Loucy (cell line): Measurements from ENCODE around the gene FFAR3.
"Not testable (repeated sequence)": the region's sequence is repeated elsewhere in the genome, so short reads cannot be mapped to it uniquely, and the experiment has no call there.

Experiments
- H2AFZ ChIP-seq: fragments of 200-600 bp; sonication (generic); 2 replicates; pipeline ENCODE4 v1.6.0; 2016; ENCODE audit warnings: antibody characterized with exemption, mild to moderate bottlenecking, low read length, moderate library complexity
- H3F3A ChIP-seq: fragments of 200-600 bp; 2 replicates; pipeline ENCODE4 v1.6.0; 2016; ENCODE audit warnings: antibody characterized with exemption, low read depth, mild to moderate bottlenecking
- H3K27me3 ChIP-seq: fragments of 200-600 bp; sonication (generic); 2 replicates; pipeline ENCODE4 v1.6.1; 2014; ENCODE audit warnings: low read length, mild to moderate bottlenecking; ENCODE audit not compliant: insufficient read depth, poor library complexity, severe bottlenecking
- H3K36me3 ChIP-seq: fragments of 200-600 bp; sonication (generic); 2 replicates; pipeline ENCODE4 v1.6.1; 2016; ENCODE audit warnings: low read length; ENCODE audit not compliant: insufficient read depth
- H3K4me1 ChIP-seq: fragments of 200-600 bp; sonication (generic); 2 replicates; pipeline ENCODE4 v1.5.1; 2014; ENCODE audit warnings: low read length, mild to moderate bottlenecking; ENCODE audit not compliant: insufficient read depth, poor library complexity, severe bottlenecking
- H3K4me2 ChIP-seq: fragments of 200-600 bp; sonication (generic); 2 replicates; pipeline ENCODE4 v1.6.0; 2014; ENCODE audit warnings: antibody characterized with exemption, low read length, low read depth, mild to moderate bottlenecking; ENCODE audit not compliant: poor library complexity, severe bottlenecking
- H3K4me3 ChIP-seq: fragments of 200-600 bp; sonication (generic); 2 replicates; pipeline ENCODE4 v1.5.1; 2014; ENCODE audit warnings: low read length, mild to moderate bottlenecking, mixed read lengths; ENCODE audit not compliant: poor library complexity, severe bottlenecking
- H3K79me2 ChIP-seq: fragments of 200-600 bp; sonication (generic); 2 replicates; pipeline ENCODE4 v1.6.1; 2014; ENCODE audit warnings: low read length; ENCODE audit not compliant: insufficient read depth
- H3K9ac ChIP-seq: fragments of 200-600 bp; sonication (generic); 2 replicates; pipeline ENCODE4 v1.6.0; 2014; ENCODE audit warnings: mild to moderate bottlenecking, low read depth, low read length, moderate library complexity; ENCODE audit not compliant: poor library complexity, severe bottlenecking
- H3K9me2 ChIP-seq: fragments of 200-600 bp; sonication (generic); replicated peaks from 2 replicates; pipeline ENCODE4 v1.6.1; 2016; ENCODE audit warnings: low read depth, low read length, mixed read lengths
- H3K9me3 ChIP-seq: fragments of 200-600 bp; sonication (generic); 2 replicates; pipeline ENCODE4 v1.6.1; 2014; ENCODE audit warnings: mild to moderate bottlenecking, antibody characterized with exemption, low read length, low read depth; ENCODE audit not compliant: insufficient read depth
- H4K20me1 ChIP-seq: fragments of 200-600 bp; sonication (generic); 2 replicates; pipeline ENCODE4 v1.6.0; 2014; ENCODE audit warnings: antibody characterized with exemption, low read length, mild to moderate bottlenecking; ENCODE audit not compliant: insufficient read depth, poor library complexity, severe bottlenecking
- EZH2phosphoT487 ChIP-seq: fragments of 200-600 bp; IDR thresholded peaks from 2 replicates; pipeline ENCODE4 v1.6.1; 2018; ENCODE audit warnings: antibody characterized with exemption, mild to moderate bottlenecking, moderate library complexity, borderline replicate concordance
- TF ChIP-seq, protein P1 (sequence below): fragments of 200-600 bp; sonication (generic); conservative IDR thresholded peaks from 2 replicates; pipeline ENCODE4 v1.5.1; 2014; ENCODE audit warnings: mild to moderate bottlenecking, antibody characterized with exemption, low read length

The FFAR3 gene

DNA sequence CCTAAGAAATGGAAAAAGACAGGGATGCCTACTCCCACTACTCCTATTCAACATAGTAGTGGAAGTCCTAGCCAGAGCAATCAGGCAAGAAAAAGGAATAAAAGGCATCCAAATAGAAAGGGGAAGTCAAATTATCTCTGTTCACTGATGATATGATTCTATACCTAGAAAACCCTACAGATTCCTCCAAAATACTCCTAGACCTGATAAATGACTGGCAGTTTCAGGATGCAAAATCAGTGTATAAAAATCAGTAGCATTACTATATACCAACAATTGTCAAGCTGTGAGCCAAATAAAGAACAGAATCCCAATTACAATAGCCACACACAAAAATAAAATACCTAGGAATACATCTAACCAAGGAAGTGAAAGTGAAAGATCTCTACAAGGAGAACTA is 11.3 kb downstream of the FFAR3 start:
- Histone ChIP-seq H3K9me3 (no peaks in the 10 kb centered on the region), H3K27me3 (no peaks in the 10 kb centered on the region), H3K4me1 (peaks cover 2% of the 10 kb centered on the region)

DNA sequence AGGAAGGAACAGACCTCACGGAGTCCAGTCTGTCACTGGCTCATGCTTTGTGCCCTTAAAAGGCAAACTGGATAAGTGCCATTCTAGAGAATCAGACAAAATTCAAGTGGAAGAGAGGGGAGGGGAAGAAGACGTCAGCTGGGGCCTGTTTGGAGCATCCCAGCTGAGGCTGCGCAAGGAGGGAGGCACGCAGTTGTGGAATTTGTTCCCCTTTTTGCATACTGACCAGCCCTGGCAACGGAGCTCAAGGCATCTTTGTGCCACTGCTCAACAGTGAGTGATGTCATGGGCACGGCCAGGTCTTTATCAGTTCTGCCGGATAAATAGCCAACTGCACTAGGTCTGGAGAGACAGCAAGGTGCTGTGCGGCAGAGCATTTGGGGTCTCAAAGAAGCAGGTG is 12.5 kb downstream of the FFAR3 start, which contains the start of gene GPR42:
GPR42 (plus strand) TSS at position 347 of the 400 bp plus-strand sequence. CDS start 292 bp downstream, outside the sequence.
- H3K79me2 ChIP-seq = no peaks in the 10 kb centered on the region
- H3K27me3 ChIP-seq = no peaks in the 10 kb centered on the region
- no peak within 1 kb of the TSS for H3K4me2 ChIP-seq
- H3K4me3 ChIP-seq = no peak within 1 kb of the TSS
- H3K9me3 ChIP-seq = no peaks in the 10 kb centered on the region
- no peak within 1 kb of the TSS for H3K9ac ChIP-seq
- H3K9me2 ChIP-seq = no peaks in the 10 kb centered on the region
- H2AFZ ChIP-seq = no peak within 1 kb of the TSS
- TF ChIP-seq, protein P1, sequence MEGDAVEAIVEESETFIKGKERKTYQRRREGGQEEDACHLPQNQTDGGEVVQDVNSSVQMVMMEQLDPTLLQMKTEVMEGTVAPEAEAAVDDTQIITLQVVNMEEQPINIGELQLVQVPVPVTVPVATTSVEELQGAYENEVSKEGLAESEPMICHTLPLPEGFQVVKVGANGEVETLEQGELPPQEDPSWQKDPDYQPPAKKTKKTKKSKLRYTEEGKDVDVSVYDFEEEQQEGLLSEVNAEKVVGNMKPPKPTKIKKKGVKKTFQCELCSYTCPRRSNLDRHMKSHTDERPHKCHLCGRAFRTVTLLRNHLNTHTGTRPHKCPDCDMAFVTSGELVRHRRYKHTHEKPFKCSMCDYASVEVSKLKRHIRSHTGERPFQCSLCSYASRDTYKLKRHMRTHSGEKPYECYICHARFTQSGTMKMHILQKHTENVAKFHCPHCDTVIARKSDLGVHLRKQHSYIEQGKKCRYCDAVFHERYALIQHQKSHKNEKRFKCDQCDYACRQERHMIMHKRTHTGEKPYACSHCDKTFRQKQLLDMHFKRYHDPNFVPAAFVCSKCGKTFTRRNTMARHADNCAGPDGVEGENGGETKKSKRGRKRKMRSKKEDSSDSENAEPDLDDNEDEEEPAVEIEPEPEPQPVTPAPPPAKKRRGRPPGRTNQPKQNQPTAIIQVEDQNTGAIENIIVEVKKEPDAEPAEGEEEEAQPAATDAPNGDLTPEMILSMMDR = no peak
- no peak for TF ChIP-seq EZH2phosphoT487
- no peaks in the 10 kb centered on the region for H3K36me3 ChIP-seq
- no peaks in the 10 kb centered on the region for H3F3A ChIP-seq
- no peaks in the 10 kb centered on the region for H4K20me1 ChIP-seq
- H3K4me1 ChIP-seq = peaks cover 8% of the 10 kb centered on the region

More for the DNA sequence above, 11.3 kb downstream of the FFAR3 start:
- H3K4me3 ChIP-seq = no peak overlapping the region
- H3F3A ChIP-seq = no peaks in the 10 kb centered on the region
- H4K20me1 ChIP-seq = no peaks in the 10 kb centered on the region
- H3K9me2 ChIP-seq = no peaks in the 10 kb centered on the region
- no peaks in the 10 kb centered on the region for H3K79me2 ChIP-seq
- no peaks in the 10 kb centered on the region for H3K36me3 ChIP-seq
- H3K9ac ChIP-seq = no peak overlapping the region
- TF ChIP-seq EZH2phosphoT487 = no peak
- TF ChIP-seq, protein P1 = no peak
- H2AFZ ChIP-seq = no peak overlapping the region
- H3K4me2 ChIP-seq = no peak overlapping the region

DNA sequence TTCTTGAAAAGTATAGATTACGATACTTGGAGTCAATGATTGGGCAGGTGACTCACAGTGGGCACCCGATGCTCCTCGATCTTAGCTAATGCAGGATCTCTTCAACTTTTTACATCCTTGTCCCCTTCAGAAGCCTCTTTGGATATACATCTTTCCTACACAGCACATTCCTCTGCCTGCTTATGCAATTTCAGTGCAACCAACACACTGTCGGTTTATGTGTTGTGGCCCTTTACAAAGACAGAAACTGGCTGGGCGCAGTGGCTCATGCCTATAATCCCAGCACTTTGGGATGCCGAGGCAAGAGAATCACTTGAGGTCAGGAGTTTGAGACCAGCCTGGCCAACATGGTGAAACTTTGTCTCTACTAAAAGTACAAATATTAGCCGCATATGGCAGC is 15.2 kb downstream of the FFAR3 start:
- Histone ChIP-seq H3K4me3 (no peak overlapping the region), H3K36me3 (no peaks in the 10 kb centered on the region), H3K79me2 (no peaks in the 10 kb centered on the region), H3K9me2 (no peaks in the 10 kb centered on the region), H3K9ac (no peak overlapping the region), H3K4me2 (no peak overlapping the region), H3K27me3 (no peaks in the 10 kb centered on the region), H3K4me1 (peaks cover 12% of the 10 kb centered on the region), H2AFZ (no peak overlapping the region), H3F3A (no peaks in the 10 kb centered on the region), H4K20me1 (no peaks in the 10 kb centered on the region), H3K9me3 (no peaks in the 10 kb centered on the region)
- no peak for TF ChIP-seq EZH2phosphoT487
- TF ChIP-seq, protein P1 = no peak

DNA sequence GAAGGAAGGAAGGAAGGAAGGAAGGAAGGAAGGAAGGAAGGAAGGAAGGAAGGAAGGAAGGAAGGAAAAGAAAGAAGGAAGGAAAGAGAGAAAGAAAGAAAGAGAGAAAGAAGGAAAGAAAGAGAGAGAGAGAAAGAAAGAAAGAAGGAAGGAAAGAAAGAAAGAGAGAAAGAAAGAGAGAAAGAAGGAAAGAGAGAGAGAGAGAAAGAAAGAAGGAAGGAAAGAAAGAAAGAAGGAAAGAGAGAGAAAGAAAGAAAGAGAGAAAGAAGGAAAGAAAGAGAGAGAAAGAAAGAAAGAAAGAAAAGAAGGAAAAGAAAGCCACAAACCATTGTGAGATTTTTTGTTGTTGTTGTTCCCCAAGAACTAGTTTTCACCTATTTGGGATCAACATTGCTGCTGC is 15.8 kb downstream of the FFAR3 start:
- not testable (repeated sequence) for H3K4me2 ChIP-seq, H3F3A ChIP-seq, H3K79me2 ChIP-seq, H3K9me2 ChIP-seq, H2AFZ ChIP-seq, H3K4me3 ChIP-seq, H3K36me3 ChIP-seq, H4K20me1 ChIP-seq, H3K9me3 ChIP-seq, H3K9ac ChIP-seq, H3K27me3 ChIP-seq
- peaks cover 12% of the 10 kb centered on the region for H3K4me1 ChIP-seq
